ENCODE measurements around the gene NFIB. TPM values are rescaled to one million over a fixed set of nuclear protein-coding genes. Genes with fewer than 3 reads are reported as not detected.

NFIB gene
- total and polyA plus RNA-seq, 2 of the 13 experiments (the other 11 are each of a cell fraction or from before 2014, with no cell fraction given): 0.98 to 4.6 TPM

DNA sequence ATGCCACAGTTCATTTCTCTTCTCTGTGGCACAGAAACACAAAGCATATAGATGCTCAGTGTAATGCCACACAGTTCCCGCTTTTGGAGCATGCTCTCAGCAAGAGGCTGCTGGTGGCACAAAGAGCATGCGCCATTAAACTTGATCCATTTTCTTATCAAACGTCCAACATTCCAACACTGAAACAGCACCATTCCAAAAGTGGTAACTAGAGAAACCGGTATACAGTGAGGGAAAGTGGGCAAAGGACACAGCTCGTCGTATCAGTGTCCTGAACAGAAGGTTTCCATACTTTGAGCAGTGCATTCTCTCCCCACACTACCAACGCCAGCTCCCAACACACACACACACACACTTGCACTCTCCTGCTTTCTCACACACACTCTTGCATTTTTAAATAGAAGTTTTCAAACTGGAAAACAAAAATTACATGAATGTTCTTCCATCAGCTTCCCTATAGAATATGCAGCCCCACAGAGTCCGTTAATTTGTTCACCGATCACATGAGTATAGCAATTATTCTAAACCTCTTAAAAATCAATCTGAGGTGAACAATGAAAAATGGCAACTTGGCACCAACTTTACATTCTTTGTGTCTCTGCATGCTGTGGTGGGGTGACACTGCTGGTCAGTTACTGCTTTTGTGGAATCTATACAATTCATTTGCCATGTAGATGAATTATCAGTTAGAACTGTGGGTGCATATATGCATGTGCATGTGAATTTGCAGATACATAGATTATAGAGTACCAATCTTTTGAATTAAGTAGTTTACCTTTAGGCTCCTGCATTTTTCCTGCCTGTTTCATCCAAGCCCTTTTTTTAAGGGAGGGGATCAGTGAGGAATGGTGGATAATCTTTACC, 5.7 kb downstream of the NFIB start:
- H3K4me1 ChIP-seq (ENCODE audit: insufficient read depth, low read length): peaks cover 23% of the 10 kb centered on the region
- H3K36me3 ChIP-seq (replicated peaks in 1 of 2; ENCODE audit: control insufficient read depth in 1 of 2, insufficient read depth in 2 of 2, low read length in 2 of 2): no peaks in the 10 kb centered on the region
- no peaks in the 10 kb centered on the region; a peak in 1 of 5 replicates for H3K27me3 ChIP-seq (ENCODE audit: control insufficient read depth in 1 of 2, insufficient read depth in 2 of 2, low read length in 2 of 2)
- ATAC-seq (no peak), DNase-seq (ENCODE audit: low spot score) (no peak), FAIRE-seq (no peak)
- H3K9me3 ChIP-seq (ENCODE audit: low read length): no peaks in the 10 kb centered on the region
- ChIA-PET POLR2A (no interaction called here), CTCF (ENCODE audit: low intra/inter-chr PET ratio, low total read pairs) (no interaction called here)
- H4K20me1 ChIP-seq (ENCODE audit: insufficient read depth, low read length): no peaks in the 10 kb centered on the region
- H3K27ac ChIP-seq (ENCODE audit: extremely low read length, insufficient read depth, low read length): no peak overlapping the region
- BruUV-seq (replicated peaks): no TSS peak
- intact Hi-C loops (cut with micrococcal nuclease; ENCODE audit: unreplicated experiment) (no loop called here), in situ Hi-C loops (cut with HindIII; ENCODE audit: extremely low pct_ligation_motif_present, low pct_unique_long_range_greater_than_20kb) (no loop called here)
- no peak overlapping the region for H3K4me3 ChIP-seq (replicated peaks in 1 of 3; ENCODE audit: insufficient read depth in 1 of 3, low read depth in 2 of 3, low read length in 3 of 3)
- H3K79me2 ChIP-seq (ENCODE audit: insufficient read depth, low read length): peaks cover 33% of the 10 kb centered on the region
- no peak overlapping the region for H3K9ac ChIP-seq (ENCODE audit: insufficient read depth, low read depth, low read length)
- no peak overlapping the region for H2AFZ ChIP-seq (ENCODE audit: low read length)
- TF ChIP-seq ATF2 (CRISPR knock-in tag; IDR thresholded peaks at IDR 0.05) (no peak), NR2C2 (CRISPR knock-in tag; IDR thresholded peaks at IDR 0.05; ENCODE audit: borderline replicate concordance) (no peak), HDAC2 (CRISPR knock-in tag; IDR thresholded peaks at IDR 0.05) (no peak), ZFAT (CRISPR knock-in tag; conservative IDR thresholded peaks at IDR 0.05) (no peak), PAXIP1 (CRISPR knock-in tag; conservative IDR thresholded peaks at IDR 0.05) (no peak), TOE1 (CRISPR knock-in tag; IDR thresholded peaks at IDR 0.05) (no peak), TAF1 (CRISPR knock-in tag; IDR thresholded peaks at IDR 0.05) (no peak)
- TF ChIP-seq, protein P1, sequence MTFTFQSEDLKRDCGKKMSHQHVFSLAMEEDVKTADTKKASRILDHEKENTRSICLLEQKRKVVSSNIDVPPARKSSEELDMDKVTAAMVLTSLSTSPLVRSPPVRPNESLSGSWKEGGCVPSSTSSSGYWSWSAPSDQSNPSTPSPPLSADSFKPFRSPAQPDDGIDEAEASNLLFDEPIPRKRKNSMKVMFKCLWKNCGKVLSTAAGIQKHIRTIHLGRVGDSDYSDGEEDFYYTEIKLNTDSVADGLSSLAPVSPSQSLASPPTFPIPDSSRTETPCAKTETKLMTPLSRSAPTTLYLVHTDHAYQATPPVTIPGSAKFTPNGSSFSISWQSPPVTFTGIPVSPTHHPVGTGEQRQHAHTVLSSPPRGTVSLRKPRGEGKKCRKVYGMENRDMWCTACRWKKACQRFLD (CRISPR knock-in tag; IDR thresholded peaks at IDR 0.05; ENCODE audit: borderline replicate concordance): no peak
- H3K4me2 ChIP-seq (ENCODE audit: low read depth, low read length): no peak overlapping the region
- 73% methylated on average over 9 of the region's 9 CpGs for WGBS (ENCODE audit: low lambda C conversion rate)

Data from HepG2 (cell line).